ENCODE data around the gene PDGFD.

PDGFD gene

GRCh38 chr11:103949781-103950180 is 214.2 kb downstream of the PDGFD start:
- H3K27me3 ChIP-seq (ENCODE audit: insufficient read depth, low read depth, severe bottlenecking) = no peaks in the 10 kb centered on the region
- H3K36me3 ChIP-seq = no peaks in the 10 kb centered on the region
- no peaks in the 10 kb centered on the region for H3K9me3 ChIP-seq (ENCODE audit: severe bottlenecking)
- no peak for TF ChIP-seq CTCF (IDR thresholded peaks at IDR 0.05; ENCODE audit: low read depth, low read length)
- no peak for DNase-seq
- no peak overlapping the region for H3K4me3 ChIP-seq (ENCODE audit: low read depth, low read length)
- no peak overlapping the region for H3K27ac ChIP-seq

- Histone ChIP-seq H3K36me3 (no peaks in the 10 kb centered on the region), H3K9me3 (ENCODE audit: severe bottlenecking) (no peaks in the 10 kb centered on the region), H3K27ac (no peak overlapping the region), H3K27me3 (ENCODE audit: insufficient read depth, low read depth, severe bottlenecking) (no peaks in the 10 kb centered on the region), H3K4me3 (ENCODE audit: low read depth, low read length) (no peak overlapping the region)
- no peak for DNase-seq
- TF ChIP-seq CTCF (IDR thresholded peaks at IDR 0.05; ENCODE audit: low read depth, low read length) = no peak
Measured at GRCh38 chr11:103948187-103948763, 215.7 kb downstream of the PDGFD start.

- DNase-seq = no peak
- no peaks in the 10 kb centered on the region for H3K9me3 ChIP-seq (ENCODE audit: severe bottlenecking)
- TF ChIP-seq CTCF (IDR thresholded peaks at IDR 0.05; ENCODE audit: low read depth, low read length) = no peak
- H3K36me3 ChIP-seq = no peaks in the 10 kb centered on the region
- H3K27me3 ChIP-seq (ENCODE audit: insufficient read depth, low read depth, severe bottlenecking) = no peaks in the 10 kb centered on the region
- H3K4me3 ChIP-seq (ENCODE audit: low read depth, low read length) = no peak overlapping the region
- no peak overlapping the region for H3K27ac ChIP-seq
Measured at GRCh38 chr11:103947546-103947919, 216.4 kb downstream of the PDGFD start.

- Histone ChIP-seq H3K9me3 (ENCODE audit: severe bottlenecking) (no peaks in the 10 kb centered on the region), H3K27ac (no peak overlapping the region), H3K36me3 (no peaks in the 10 kb centered on the region), H3K27me3 (ENCODE audit: insufficient read depth, low read depth, severe bottlenecking) (no peaks in the 10 kb centered on the region), H3K4me3 (ENCODE audit: low read depth, low read length) (no peak overlapping the region)
- no peak for DNase-seq
- TF ChIP-seq CTCF (IDR thresholded peaks at IDR 0.05; ENCODE audit: low read depth, low read length) = no peak
Measured at GRCh38 chr11:103946793-103947545, 217.0 kb downstream of the PDGFD start.

- Histone ChIP-seq H3K9me3 (ENCODE audit: severe bottlenecking) (no peaks in the 10 kb centered on the region), H3K27ac (no peak overlapping the region), H3K27me3 (ENCODE audit: insufficient read depth, low read depth, severe bottlenecking) (no peaks in the 10 kb centered on the region), H3K4me3 (ENCODE audit: low read depth, low read length) (no peak overlapping the region), H3K36me3 (no peaks in the 10 kb centered on the region)
- no peak for DNase-seq
- TF ChIP-seq CTCF (IDR thresholded peaks at IDR 0.05; ENCODE audit: low read depth, low read length) = no peak
Measured at GRCh38 chr11:103944251-103944940, 219.6 kb downstream of the PDGFD start.

Measured in WERI-Rb-1 (cell line).